ENCODE data around the gene SESTD1. TPM values are rescaled to one million over a fixed set of nuclear protein-coding genes. Genes with fewer than 3 reads are reported as not detected.

Gene SESTD1
- total and polyA plus RNA-seq, 9 of the 15 experiments (the other 6 are each of a cell fraction or from before 2014, with no cell fraction given), result 0.32 to 5.6 (median 2.1) TPM

- TF ChIP-seq MAFG (tag; conservative IDR thresholded peaks at IDR 0.05), result no peak
Measured at GRCh38 chr2:179106676-179107428, 157.8 kb downstream of the SESTD1 start (continued).

GRCh38 chr2:179106342-179106675, 158.3 kb downstream of the SESTD1 start:
- Histone ChIP-seq H3K27ac (ENCODE audit: extremely low read depth, low read depth, low read length) (no peak overlapping the region), H3K4me3 (no peak overlapping the region), H3K9me3 (replicated peaks; ENCODE audit: control insufficient read depth, insufficient read depth, low read depth, low read length) (no peaks in the 10 kb centered on the region; the same call in 1 of the 2 replicates), H3K36me3 (ENCODE audit: control insufficient read depth, insufficient read depth, low read length) (no peaks in the 10 kb centered on the region), H3K4me1 (replicated peaks in 1 of 2; ENCODE audit: control insufficient read depth in 2 of 2, insufficient read depth in 2 of 2, low read length in 2 of 2) (no peaks in the 10 kb centered on the region), H3K27me3 (ENCODE audit: control insufficient read depth in 2 of 2, insufficient read depth in 2 of 2, low read length in 2 of 2) (no peaks in the 10 kb centered on the region), H3K9me1 (ENCODE audit: control insufficient read depth, insufficient read depth, low read length) (no peaks in the 10 kb centered on the region), H2AFZ (ENCODE audit: low read depth, low read length) (no peak overlapping the region), H3K4me2 (ENCODE audit: insufficient read depth, low read length) (no peak overlapping the region), H3K9ac (ENCODE audit: insufficient read depth in 1 of 2, low read depth in 2 of 2, low read length in 2 of 2) (no peak overlapping the region), H3K79me2 (ENCODE audit: control insufficient read depth, insufficient read depth, low read length) (no peaks in the 10 kb centered on the region), H4K20me1 (replicated peaks; ENCODE audit: control insufficient read depth, insufficient read depth, low read length) (no peaks in the 10 kb centered on the region)
- DNase-seq (ENCODE audit: extremely low read depth in 1 of 4, low spot score in 3 of 4), result no peak
- 4% methylated on average over 4 of the region's 4 CpGs for WGBS (ENCODE audit: insufficient coverage, low coverage, missing lambda C conversion rate)
- no peak for FAIRE-seq
- ATAC-seq, result no peak
- POLR2A ChIA-PET, result no interaction called here
- in situ Hi-C loops (cut with MboI) (no loop called here), intact Hi-C loops (cut with micrococcal nuclease) (no loop called here)
- no TSS peak for BruUV-seq (replicated peaks)
- CTCF ChIA-PET (ENCODE audit: low intra/inter-chr PET ratio), result no interaction called here
- TF ChIP-seq CXXC5 (CRISPR knock-in tag; IDR thresholded peaks at IDR 0.05) (no peak), REST (IDR thresholded peaks at IDR 0.05; ENCODE audit: borderline replicate concordance) (no peak), REST (CRISPR knock-in tag; IDR thresholded peaks at IDR 0.05; ENCODE audit: low read depth) (no peak), SOX6 (IDR thresholded peaks at IDR 0.05) (no peak), NFE2 (IDR thresholded peaks at IDR 0.05; ENCODE audit: low read depth) (no peak), ZNF197 (CRISPR knock-in tag; IDR thresholded peaks at IDR 0.05; ENCODE audit: low read depth) (no peak), ZNF695 (CRISPR knock-in tag; IDR thresholded peaks at IDR 0.05) (no peak), BHLHE40 (IDR thresholded peaks at IDR 0.05; ENCODE audit: low read length) (no peak)
- TF ChIP-seq, protein P1, sequence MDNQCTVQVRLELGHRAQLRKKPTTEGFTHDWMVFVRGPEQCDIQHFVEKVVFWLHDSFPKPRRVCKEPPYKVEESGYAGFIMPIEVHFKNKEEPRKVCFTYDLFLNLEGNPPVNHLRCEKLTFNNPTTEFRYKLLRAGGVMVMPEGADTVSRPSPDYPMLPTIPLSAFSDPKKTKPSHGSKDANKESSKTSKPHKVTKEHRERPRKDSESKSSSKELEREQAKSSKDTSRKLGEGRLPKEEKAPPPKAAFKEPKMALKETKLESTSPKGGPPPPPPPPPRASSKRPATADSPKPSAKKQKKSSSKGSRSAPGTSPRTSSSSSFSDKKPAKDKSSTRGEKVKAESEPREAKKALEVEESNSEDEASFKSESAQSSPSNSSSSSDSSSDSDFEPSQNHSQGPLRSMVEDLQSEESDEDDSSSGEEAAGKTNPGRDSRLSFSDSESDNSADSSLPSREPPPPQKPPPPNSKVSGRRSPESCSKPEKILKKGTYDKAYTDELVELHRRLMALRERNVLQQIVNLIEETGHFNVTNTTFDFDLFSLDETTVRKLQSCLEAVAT (IDR thresholded peaks at IDR 0.05), result no peak
- TF ChIP-seq, protein P2, sequence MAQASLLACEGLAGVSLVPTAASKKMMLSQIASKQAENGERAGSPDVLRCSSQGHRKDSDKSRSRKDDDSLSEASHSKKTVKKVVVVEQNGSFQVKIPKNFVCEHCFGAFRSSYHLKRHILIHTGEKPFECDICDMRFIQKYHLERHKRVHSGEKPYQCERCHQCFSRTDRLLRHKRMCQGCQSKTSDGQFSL (CRISPR knock-in tag; IDR thresholded peaks at IDR 0.05), result no peak
- TF ChIP-seq, protein P2 (tag; IDR thresholded peaks at IDR 0.05), result no peak

Measured in K562 (cell line).